ENCODE measurements around the gene YWHAQ. TPM values are rescaled to one million over a fixed set of nuclear protein-coding genes. Genes with fewer than 3 reads are reported as not detected.

The YWHAQ gene
- polyA plus RNA-seq, 1 of the 3 experiments (the other 2 are of a cell fraction) = 240 TPM

DNA sequence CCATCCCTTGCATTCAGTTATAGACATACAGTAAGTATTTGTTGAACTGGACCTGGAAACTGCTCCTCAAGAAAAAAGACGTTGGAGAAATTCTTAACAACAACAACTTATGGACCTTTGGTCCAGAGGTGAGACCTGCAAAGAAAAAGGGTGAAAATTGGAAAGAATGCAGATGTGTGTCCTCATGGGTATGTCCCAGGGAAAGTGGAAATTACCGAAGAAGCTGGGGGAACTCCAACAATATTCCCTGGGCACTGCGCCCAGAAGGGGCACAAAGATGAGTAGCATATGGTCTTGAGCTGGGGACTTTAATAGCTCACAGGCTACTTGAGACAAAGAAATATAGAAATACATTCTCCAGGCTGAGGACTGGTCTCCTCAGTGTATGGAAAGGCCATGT lies 35.5 kb upstream of the YWHAQ start:
- Histone ChIP-seq H3F3A (replicated peaks; ENCODE audit: insufficient read depth) (peaks cover 11% of the 10 kb centered on the region), H3K4me2 (peak overlapping the region; percentile 56), H3K4me1 (ENCODE audit: control insufficient read depth in 1 of 2, insufficient read depth in 2 of 2, low read depth in 1 of 2, low read length in 1 of 2) (peaks cover 4 to 23% of the 10 kb centered on the region in 2 experiments; a peak in 3 of 4 replicates), H3K27ac (ENCODE audit: low read depth in 2 of 2, low read length in 1 of 2) (peak overlapping the region in 1 of 2 experiments; percentile 90; a peak in 2 of 4 replicates), H4K20me1 (ENCODE audit: insufficient read depth) (no peaks in the 10 kb centered on the region), H3K4me3 (ENCODE audit: low read depth in 2 of 2, low read length in 1 of 2) (no peak overlapping the region), H3K9me2 (no peaks in the 10 kb centered on the region), H3K9me3 (no peaks in the 10 kb centered on the region), H3K36me3 (replicated peaks in 1 of 2; ENCODE audit: control insufficient read depth in 1 of 2, insufficient read depth in 2 of 2, low read length in 1 of 2) (no peaks in the 10 kb centered on the region), H2AFZ (ENCODE audit: low read depth) (no peak overlapping the region; the same call in 1 of the 2 replicates), H3K27me3 (ENCODE audit: insufficient read depth) (no peaks in the 10 kb centered on the region), H3K9ac (peak overlapping the region; percentile 41; the same call in 1 of the 2 replicates), H3K79me2 (ENCODE audit: insufficient read depth) (no peaks in the 10 kb centered on the region)
- DNase-seq = no peak
- POLR2A ChIA-PET = no interaction called here
- TF ChIP-seq, protein P1, sequence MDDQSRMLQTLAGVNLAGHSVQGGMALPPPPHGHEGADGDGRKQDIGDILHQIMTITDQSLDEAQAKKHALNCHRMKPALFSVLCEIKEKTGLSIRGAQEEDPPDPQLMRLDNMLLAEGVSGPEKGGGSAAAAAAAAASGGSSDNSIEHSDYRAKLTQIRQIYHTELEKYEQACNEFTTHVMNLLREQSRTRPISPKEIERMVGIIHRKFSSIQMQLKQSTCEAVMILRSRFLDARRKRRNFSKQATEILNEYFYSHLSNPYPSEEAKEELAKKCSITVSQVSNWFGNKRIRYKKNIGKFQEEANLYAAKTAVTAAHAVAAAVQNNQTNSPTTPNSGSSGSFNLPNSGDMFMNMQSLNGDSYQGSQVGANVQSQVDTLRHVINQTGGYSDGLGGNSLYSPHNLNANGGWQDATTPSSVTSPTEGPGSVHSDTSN (IDR thresholded peaks at IDR 0.05) = no peak; the same call in 1 of the 2 replicates
- peak; percentile 36; the same call in 1 of the 2 replicates for TF ChIP-seq TCF12 (IDR thresholded peaks at IDR 0.05)
- no peak for TF ChIP-seq GABPA (IDR thresholded peaks at IDR 0.05; ENCODE audit: low read depth)
- CTCF ChIA-PET = no interaction called here
- 57% methylated on average over 3 of the region's 3 CpGs for WGBS (ENCODE audit: low lambda C conversion rate)

DNA sequence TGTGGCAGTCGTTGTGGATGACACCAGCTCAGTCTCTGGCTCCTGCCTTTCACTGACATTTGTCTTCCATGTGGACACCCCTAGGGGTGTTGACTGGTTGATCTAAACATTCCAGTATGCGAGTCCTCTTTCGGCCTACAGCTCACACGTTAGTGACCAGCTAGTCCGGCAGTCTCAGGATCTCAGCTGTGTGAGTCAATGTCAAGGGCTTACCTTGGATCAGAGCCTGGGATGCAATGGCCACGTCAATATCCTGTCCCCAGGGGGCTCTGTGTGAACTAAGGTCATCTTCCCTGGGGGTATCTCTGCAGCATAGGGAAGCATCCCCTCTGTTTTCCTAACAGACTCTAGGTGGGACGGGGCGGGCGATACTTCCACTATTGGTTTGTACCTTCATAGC lies 35.1 kb upstream of the YWHAQ start:
- POLR2A ChIA-PET = interaction anchor here (0.6 kb wide), 1 partner anchor 26 kb away, joined by 5 read pairs; no protein-coding TSS in a partner anchor
- H3K27ac ChIP-seq (ENCODE audit: low read depth in 2 of 2, low read length in 1 of 2) = peak overlapping the region in 1 of 2 experiments; percentile 90; a peak in 2 of 4 replicates
- peak overlapping the region; percentile 41; the same call in 1 of the 2 replicates for H3K9ac ChIP-seq
- H3K4me3 ChIP-seq (ENCODE audit: low read depth in 2 of 2, low read length in 1 of 2) = no peak overlapping the region
- 54% methylated on average over 9 of the region's 9 CpGs for WGBS (ENCODE audit: low lambda C conversion rate)
- H3F3A ChIP-seq (replicated peaks; ENCODE audit: insufficient read depth) = peaks cover 11% of the 10 kb centered on the region
- peaks cover 4 to 23% of the 10 kb centered on the region in 2 experiments; a peak in 3 of 4 replicates for H3K4me1 ChIP-seq (ENCODE audit: control insufficient read depth in 1 of 2, insufficient read depth in 2 of 2, low read depth in 1 of 2, low read length in 1 of 2)
- no peaks in the 10 kb centered on the region for H3K9me3 ChIP-seq
- no peaks in the 10 kb centered on the region for H3K9me2 ChIP-seq
- H4K20me1 ChIP-seq (ENCODE audit: insufficient read depth) = no peaks in the 10 kb centered on the region
- no peak overlapping the region; the same call in 1 of the 2 replicates for H2AFZ ChIP-seq (ENCODE audit: low read depth)
- CTCF ChIA-PET = interaction anchor here (1.5 kb wide), 1 partner anchor 104 kb away, joined by 5 read pairs; no protein-coding TSS in a partner anchor
- H3K27me3 ChIP-seq (ENCODE audit: insufficient read depth) = no peaks in the 10 kb centered on the region
- no peak for DNase-seq
- peak overlapping the region; percentile 56 for H3K4me2 ChIP-seq
- no peaks in the 10 kb centered on the region for H3K79me2 ChIP-seq (ENCODE audit: insufficient read depth)
- no peaks in the 10 kb centered on the region for H3K36me3 ChIP-seq (replicated peaks in 1 of 2; ENCODE audit: control insufficient read depth in 1 of 2, insufficient read depth in 2 of 2, low read length in 1 of 2)
- TF ChIP-seq POLR2AphosphoS5 (IDR thresholded peaks at IDR 0.05; ENCODE audit: low read depth, low read length) (no peak), EZH2phosphoT487 (IDR thresholded peaks at IDR 0.05; ENCODE audit: borderline replicate concordance, low read depth) (no peak), TEAD4 (IDR thresholded peaks at IDR 0.05; ENCODE audit: borderline replicate concordance, insufficient read depth) (no peak), RXRA (IDR thresholded peaks at IDR 0.05; ENCODE audit: borderline replicate concordance, low read depth) (peak; percentile 91), FOXM1 (IDR thresholded peaks at IDR 0.05; ENCODE audit: low read depth) (no peak), CHD2 (IDR thresholded peaks at IDR 0.05; ENCODE audit: low read length, partially characterized antibody) (no peak), ELF1 (IDR thresholded peaks at IDR 0.05) (no peak), RFX5 (IDR thresholded peaks at IDR 0.05; ENCODE audit: low read length) (no peak), GABPA (IDR thresholded peaks at IDR 0.05; ENCODE audit: low read depth) (no peak), FOSL2 (IDR thresholded peaks at IDR 0.05; ENCODE audit: borderline replicate concordance, low read depth) (peak; percentile 54; the same call in 1 of the 2 replicates), JUND (IDR thresholded peaks at IDR 0.05) (peak; percentile 41), SIN3A (IDR thresholded peaks at IDR 0.05; ENCODE audit: borderline replicate concordance, low read depth, low read length) (0 out of 2 replicates have a peak, but pooled peaks have one; percentile 66), NFIC (IDR thresholded peaks at IDR 0.05; ENCODE audit: borderline replicate concordance) (peak; percentile 83), SMC3 (IDR thresholded peaks at IDR 0.05; ENCODE audit: low read depth, low read length) (no peak), NRF1 (IDR thresholded peaks at IDR 0.05; ENCODE audit: low read depth, low read length) (no peak)
- TF ChIP-seq, protein P1 (IDR thresholded peaks at IDR 0.05) = peak; percentile 67
- TF ChIP-seq, protein P2, sequence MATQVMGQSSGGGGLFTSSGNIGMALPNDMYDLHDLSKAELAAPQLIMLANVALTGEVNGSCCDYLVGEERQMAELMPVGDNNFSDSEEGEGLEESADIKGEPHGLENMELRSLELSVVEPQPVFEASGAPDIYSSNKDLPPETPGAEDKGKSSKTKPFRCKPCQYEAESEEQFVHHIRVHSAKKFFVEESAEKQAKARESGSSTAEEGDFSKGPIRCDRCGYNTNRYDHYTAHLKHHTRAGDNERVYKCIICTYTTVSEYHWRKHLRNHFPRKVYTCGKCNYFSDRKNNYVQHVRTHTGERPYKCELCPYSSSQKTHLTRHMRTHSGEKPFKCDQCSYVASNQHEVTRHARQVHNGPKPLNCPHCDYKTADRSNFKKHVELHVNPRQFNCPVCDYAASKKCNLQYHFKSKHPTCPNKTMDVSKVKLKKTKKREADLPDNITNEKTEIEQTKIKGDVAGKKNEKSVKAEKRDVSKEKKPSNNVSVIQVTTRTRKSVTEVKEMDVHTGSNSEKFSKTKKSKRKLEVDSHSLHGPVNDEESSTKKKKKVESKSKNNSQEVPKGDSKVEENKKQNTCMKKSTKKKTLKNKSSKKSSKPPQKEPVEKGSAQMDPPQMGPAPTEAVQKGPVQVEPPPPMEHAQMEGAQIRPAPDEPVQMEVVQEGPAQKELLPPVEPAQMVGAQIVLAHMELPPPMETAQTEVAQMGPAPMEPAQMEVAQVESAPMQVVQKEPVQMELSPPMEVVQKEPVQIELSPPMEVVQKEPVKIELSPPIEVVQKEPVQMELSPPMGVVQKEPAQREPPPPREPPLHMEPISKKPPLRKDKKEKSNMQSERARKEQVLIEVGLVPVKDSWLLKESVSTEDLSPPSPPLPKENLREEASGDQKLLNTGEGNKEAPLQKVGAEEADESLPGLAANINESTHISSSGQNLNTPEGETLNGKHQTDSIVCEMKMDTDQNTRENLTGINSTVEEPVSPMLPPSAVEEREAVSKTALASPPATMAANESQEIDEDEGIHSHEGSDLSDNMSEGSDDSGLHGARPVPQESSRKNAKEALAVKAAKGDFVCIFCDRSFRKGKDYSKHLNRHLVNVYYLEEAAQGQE (IDR thresholded peaks at IDR 0.05; ENCODE audit: low read depth, low read length) = no peak
- TF ChIP-seq, protein P3, sequence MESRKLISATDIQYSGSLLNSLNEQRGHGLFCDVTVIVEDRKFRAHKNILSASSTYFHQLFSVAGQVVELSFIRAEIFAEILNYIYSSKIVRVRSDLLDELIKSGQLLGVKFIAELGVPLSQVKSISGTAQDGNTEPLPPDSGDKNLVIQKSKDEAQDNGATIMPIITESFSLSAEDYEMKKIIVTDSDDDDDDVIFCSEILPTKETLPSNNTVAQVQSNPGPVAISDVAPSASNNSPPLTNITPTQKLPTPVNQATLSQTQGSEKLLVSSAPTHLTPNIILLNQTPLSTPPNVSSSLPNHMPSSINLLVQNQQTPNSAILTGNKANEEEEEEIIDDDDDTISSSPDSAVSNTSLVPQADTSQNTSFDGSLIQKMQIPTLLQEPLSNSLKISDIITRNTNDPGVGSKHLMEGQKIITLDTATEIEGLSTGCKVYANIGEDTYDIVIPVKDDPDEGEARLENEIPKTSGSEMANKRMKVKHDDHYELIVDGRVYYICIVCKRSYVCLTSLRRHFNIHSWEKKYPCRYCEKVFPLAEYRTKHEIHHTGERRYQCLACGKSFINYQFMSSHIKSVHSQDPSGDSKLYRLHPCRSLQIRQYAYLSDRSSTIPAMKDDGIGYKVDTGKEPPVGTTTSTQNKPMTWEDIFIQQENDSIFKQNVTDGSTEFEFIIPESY (IDR thresholded peaks at IDR 0.05; ENCODE audit: borderline replicate concordance, low read depth) = no peak
- TF ChIP-seq, protein P4, sequence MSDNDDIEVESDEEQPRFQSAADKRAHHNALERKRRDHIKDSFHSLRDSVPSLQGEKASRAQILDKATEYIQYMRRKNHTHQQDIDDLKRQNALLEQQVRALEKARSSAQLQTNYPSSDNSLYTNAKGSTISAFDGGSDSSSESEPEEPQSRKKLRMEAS (IDR thresholded peaks at IDR 0.05; ENCODE audit: low read depth) = peak; percentile 25; the same call in 1 of the 2 replicates

All from SK-N-SH (cell line).